NCI-H2196 treated with DMSO at 0.1 percent for 48 hours (cell line): ENCODE data around the gene EXOC6B.

ENCODE experiments used
- DNase-seq: peaks from one replicate; lab custom pipeline; 2025; ENCODE audit not compliant: unreplicated experiment; lab: John Stamatoyannopoulos, UW

The EXOC6B gene

DNA sequence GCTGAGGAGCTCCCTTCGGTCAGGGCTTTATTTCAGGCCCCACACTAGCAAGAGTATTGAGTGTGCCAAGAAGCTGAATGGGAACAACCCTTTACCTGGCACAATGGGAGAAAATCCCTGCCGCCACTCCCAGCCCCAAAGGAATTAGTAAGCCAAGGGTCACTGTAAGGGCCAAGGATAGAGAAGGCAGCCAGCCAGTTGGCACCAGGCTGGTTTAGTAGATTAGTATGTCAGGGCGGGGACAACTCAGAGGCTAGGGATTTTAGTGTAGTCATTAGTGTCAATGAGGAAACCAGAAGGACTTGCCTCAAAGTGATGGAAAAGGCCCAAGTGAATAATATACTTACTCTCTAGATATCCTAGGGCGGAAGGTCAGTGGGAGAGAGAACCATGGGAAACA is 643.3 kb downstream of the EXOC6B start:
- no peak for DNase-seq

DNA sequence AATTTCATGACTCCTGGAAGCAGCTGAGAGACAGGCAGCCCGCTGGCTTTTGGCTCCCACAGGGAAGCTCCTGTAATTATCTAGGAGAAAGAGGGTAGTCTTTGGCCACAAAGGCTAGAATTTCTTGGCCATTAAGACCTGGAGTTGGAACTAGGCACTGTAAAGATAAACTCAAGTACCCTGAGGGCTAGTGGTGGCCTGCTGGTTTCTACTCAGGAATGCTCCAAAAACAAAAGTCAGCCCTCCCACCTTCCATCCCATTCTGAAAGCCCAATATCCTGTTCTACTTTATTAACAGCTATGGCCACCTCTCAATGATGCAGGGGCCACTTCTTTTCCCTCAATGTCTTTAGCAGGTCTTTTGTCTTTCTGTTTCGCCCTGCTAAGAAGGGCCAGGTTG is 644.2 kb downstream of the EXOC6B start:
- DNase-seq = no peak

DNA sequence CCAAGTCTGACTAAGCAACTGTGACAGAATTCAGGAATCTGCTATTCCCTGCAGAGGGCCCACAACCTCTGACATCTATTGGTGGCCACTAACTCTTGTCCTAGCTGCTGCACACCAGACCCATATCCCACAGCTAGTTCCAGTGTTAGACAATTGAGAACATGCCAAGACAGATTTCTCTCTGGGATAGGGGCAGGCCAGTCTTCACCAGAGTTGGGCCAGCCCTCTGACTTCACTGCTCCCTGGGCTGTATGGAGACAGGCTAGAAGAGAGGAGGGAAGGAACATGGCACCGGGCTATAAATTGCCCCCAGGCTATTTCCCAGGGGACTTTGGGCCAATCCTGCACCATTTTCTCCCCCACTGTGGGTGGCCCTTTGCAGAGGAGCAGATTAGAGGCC is 645.5 kb downstream of the EXOC6B start:
- DNase-seq = no peak

DNA sequence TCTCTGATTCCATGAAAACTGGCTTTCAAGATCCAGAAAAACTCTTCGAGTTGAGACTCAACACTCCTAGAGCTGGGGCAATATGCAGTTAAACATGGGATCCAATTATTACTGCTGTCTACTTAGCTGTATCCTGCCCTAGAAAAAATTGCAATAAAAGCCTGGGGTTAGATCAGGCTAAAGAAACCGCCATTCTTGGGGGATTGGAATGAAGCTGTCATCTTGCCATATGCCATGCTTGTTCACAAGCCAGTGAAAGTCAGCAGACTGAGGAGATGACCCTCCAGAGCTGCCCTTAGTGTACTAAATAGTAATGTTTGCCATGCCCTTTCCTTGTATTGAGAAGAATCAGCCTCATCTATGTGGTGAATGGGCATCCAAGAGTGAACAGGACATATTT is 647.3 kb downstream of the EXOC6B start:
- no peak for DNase-seq

DNA sequence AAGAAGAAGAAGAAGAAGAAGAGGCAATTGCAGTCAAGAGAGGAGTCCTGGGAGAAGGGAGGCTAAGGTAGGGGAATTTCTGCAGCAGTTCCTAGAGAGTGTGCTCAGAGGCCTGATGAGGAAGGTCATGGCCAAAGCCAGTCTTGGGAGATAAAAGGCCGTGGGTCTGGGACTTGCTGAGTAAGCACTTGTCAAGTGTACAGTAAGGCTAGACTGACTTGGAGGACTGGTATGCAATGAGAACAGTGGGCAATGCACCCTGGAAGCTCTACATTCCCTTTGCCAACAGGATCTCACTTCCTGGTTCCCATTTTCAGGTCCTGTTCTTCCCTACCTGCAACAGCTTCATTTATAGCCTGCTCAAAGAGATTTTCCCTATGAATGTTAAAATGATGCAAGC is 649.6 kb downstream of the EXOC6B start:
- DNase-seq = no peak

DNA sequence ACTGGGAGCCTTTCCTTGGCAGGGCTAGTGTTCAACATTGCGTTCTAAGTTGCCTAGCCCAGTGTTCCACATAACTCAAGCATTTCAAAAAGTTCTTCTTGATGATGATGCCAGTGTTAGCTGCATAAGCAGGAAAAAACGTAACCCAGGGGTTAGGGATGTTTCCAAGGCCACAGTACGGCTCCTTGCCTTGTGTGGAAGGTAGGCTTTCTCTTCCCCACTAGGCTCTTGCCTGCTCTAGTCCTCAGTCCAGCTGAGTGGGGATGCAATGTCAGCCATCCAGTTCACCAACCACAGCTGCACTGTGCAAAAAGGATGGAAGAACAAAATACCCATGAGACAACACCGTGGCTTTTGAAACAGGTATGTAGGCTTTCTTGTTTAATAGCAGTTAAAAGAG is 650.2 kb downstream of the EXOC6B start:
- no peak for DNase-seq

DNA sequence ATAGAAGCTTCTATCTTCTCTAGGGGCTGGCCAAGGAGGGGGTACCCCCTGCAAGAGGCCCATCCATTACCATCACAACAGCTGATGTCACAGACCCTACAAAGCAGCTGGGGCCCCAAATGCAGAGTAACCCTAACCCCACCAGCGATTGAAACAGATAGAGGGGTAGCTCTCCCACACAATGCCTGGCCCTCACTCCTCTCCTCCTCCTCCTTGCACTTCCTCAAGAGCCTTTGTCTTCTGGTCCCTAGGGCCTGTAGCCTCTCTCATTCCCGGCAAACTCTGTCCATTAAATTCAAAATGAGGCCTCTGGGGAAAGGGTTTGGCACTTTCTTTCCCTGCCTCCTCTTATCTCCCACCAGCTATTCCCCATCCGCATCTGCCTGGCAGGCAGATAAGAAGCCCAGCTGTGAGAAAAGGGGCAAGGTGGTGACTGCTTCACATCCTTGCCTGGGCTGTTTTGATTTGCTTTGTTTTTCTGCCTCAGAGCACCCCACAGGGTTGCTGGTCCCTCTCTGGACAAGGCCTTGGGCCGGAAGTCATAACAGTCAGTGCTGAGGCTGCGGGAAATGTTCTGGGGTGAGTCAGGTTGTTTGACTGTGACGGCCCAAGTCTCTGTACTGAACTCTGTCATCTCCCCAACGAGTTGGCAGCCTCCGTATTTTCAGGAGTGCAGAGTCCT is 652.1 kb downstream of the EXOC6B start:
- DNase-seq = no peak

DNA sequence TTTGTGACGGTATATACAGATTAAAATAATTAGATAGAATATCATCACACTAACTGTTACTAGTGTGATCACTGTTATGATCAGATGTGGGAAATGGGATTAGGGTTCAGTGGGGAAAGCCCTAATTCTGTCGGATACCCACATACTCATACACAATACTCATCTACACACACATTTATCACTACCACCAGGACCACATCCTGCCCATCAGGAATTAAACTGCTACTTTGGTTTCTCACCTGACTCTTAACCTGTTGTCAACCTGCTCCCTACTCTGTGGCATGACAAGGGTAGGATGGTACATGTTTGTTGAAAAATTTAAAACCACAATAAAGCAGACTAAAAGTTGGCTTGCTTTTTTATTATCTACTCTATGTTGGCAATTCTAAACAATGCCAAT is 653.4 kb downstream of the EXOC6B start:
- no peak for DNase-seq

DNA sequence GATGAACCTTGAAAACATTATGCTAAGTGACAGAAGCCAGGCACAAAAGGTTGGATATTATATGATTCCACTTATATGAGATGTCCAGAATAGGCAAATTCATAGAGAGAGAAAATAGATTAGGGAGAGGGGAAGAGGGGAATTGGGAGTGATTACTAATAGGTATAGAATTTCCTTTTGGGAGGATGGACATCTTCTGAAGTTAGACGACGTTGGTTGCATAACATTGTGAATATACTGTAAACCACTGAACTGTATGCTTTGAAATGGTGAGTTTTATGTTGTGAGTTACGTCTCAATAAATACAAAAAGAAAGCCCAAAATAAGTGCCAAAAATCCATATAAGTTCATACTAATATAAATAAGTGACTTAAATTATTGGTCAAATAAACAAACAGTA is 659.6 kb downstream of the EXOC6B start:
- DNase-seq = no peak

DNA sequence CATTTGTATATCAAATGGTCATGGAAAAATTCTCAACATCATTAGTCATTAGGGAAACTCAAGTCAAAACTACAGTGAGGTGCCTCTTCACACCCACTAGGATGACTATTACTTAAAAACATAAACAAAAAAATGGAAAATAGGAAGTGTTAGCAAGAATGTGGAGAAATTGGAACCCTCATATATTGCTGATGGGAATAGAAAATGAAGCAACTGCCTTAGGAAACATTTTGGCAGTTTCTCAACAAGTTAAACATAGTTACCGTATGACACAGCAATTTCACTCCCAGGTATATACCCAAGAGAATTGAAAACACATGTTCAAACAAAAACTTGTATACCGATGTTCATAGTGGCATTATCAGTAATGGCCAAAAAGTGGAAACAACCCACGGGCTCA is 660.0 kb downstream of the EXOC6B start:
- DNase-seq = no peak

DNA sequence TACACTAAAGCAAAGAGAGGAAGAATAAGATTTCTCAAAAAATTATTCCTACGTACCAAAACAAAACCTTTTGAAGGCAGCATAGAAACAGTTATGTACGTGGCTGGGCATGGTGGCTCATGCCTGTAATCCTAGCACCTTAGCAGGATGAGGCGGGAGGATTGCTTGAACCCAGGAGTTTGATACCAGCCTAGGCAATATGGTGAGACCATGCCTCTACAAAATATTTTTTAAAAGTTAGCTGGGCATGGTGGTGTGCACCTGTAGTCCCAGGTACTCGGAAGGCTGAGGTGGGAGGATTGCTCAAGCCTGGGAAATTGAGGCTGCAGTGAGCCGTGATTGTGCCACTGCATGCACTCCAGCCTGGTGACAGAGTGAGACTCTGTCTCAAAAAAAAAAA is 663.3 kb downstream of the EXOC6B start:
- no peak for DNase-seq

DNA sequence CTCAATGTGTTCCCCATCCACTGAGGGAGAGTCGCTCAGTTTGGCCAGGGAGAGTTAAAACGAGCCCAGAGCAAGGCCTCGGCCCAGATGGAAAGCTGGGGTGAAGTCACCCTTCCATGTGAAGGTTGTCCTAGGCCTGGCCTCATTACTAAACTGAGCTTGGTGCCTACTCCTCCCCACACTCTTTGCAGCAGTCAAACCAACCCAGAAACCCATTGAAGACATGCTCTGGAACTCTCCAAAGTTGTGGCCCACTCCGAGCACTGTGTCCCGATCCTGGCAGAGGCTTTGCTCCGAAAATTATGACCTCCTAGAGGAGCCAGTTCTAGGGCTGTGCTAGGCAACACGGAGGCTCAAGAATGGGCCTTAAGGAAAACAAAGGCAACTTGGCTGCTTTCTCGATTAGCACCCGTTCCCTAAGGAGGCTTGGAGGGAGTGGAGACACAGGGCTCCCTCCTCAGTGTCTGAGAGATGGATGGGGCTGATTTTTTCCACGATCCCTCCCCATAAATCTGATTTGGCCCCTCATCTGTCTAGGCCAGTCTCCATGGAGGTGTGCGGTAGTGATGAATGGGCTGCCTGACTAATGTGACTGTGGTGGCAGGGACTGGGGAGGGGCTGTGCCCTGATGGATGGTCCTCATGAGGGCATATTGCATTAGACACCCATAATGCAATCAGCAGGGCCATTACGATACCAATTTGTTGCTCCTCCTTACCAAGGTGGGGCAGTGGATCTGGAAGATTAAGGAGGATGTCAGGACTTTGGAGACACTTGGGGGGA is 666.4 kb downstream of the EXOC6B start:
- DNase-seq = no peak

DNA sequence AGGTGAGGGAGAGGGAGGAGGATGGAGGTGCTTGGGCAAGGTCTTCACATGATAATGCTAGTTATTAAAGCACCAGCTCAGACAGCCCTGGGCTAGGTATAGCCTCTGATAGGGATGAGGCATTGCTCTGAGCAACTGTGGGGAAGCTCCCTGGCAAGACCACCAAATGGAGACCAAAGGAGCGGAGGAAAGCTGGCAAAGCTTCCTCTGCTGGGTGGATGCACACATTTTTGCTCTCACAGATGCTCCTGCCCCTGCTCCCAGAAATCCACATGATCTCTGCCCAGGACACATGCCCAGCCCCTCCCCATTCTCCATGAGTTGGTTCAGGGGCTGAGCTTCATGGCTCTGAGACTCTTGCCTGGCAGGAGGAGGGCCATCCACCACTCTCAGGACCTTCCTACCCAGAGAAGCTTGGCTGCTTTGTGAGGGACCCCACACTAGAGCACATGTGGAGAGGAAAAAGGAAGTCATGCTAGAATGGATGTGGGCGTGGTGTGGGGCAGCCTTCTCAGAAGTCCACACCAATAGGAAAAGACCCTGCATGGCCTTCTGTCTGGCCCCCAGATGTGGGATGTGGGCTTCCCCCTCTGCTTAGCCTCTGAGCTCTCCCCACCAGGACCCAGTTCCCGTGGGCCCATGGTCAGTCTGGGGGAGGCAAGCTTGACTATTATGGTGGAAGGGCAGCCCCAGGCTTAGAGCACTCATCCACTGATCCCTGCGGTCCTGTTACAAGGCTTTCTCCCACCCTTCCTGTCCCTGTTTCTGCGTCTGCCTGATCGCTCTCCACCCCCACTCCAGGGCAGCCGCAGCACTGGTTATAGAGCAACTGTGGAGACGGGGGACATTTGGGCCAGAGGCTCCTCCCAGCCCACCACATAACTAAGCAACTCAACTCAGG is 667.7 kb downstream of the EXOC6B start:
- DNase-seq = no peak

DNA sequence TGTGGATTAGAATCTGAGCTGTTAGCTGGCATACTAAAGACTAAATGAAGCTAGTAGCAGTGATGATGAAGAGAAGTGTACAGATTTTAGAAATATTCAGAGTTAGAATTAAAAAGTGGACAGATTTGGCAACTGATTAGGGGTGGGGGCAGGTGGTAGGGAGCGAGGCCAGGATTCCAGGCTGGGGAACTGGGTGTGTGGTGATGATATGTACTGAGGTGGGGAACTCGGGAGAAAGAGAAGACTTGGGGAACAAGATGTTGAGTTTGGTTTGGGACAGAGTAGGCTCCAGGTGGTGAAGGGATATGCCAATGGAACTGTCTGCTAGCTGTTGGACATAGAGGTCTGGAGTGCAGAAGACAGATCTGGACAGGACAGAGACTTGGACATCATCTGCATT is 669.0 kb downstream of the EXOC6B start:
- no peak for DNase-seq

DNA sequence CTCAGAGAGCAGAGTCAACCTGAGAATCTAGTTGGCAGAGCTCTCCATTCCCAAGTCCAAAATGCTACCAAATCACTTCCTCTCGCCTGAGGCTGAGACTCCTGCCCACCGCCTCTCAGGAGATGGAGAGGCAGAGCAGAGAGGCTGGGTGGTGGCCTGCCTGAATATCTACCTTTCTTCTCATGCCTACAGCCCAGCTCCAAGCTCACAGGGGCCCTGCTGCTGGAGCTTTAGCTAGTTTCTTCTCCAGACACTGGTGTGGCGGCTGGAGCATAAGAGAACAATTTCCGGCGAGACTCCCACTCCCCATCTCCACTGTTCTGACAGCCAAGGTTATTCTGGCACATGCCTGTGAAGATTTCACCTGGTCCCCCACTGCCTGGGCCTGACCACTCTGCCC is 670.1 kb downstream of the EXOC6B start:
- no peak for DNase-seq

DNA sequence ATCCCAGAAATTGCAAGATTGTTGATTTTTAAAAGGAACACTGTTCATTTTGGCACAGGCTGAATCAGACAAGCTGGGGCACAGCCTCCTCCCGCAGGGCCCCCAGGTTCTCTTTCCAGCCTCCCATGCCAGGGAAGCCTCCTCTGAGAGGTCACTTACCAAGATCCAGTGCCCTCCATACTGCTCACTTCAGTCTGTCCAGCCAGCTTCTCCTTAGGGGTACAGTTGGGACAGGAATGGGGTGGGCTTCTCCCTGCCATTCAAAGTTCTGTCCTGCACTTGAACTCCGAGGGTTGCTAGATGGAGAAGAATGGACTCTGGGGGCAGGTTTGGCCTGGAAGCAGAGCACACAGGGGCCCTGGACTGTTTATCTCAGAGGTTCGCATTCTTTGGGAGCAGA is 670.7 kb downstream of the EXOC6B start:
- DNase-seq = no peak

DNA sequence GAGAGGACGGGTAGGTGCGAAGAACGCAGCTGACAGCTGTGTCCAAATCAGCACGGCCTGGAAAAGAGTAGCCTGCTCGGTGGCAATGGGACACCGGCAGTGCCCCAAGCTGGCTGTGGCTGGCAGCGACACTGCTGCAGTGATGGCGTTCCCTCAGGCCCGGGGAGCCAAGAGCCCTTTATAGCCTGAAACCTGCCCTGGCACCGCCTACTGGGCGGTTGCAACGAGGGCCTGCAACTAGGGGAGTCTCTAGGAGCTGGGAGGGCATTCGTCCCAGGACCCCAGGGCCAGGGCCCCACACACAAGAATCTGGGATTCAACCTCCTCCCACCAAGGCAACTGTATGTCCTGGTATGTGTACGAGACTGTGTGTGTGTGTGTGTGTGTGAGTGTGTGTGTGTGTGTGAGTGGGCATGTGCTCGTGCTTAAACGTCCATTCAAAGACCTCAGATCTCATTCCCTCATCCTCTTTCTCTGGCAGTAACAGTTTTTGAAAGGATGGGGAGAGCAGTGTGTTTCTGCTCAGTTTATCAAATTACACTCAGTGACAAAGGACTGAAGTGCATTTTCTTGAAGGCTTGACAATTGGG is 671.4 kb downstream of the EXOC6B start:
- no peak for DNase-seq

DNA sequence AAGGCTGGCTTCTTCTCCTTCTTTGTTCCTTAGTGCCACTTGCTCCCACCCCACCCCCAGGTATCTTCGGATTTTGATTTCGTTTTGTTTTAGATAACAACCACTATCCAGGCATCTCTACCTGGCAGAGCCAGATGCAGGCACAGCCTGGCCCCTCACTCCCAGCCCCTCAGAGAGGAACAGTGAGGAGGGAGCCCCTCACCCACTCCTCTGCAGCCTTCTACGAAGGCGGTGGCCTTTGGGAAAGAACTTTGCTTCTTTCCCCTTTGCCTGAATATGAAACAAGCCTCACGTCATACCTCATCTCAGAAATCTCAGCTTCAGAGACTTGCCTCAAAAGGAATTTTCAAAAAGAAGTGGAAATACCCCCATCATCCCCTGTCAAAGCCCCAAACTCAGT is 671.9 kb downstream of the EXOC6B start:
- DNase-seq = no peak

DNA sequence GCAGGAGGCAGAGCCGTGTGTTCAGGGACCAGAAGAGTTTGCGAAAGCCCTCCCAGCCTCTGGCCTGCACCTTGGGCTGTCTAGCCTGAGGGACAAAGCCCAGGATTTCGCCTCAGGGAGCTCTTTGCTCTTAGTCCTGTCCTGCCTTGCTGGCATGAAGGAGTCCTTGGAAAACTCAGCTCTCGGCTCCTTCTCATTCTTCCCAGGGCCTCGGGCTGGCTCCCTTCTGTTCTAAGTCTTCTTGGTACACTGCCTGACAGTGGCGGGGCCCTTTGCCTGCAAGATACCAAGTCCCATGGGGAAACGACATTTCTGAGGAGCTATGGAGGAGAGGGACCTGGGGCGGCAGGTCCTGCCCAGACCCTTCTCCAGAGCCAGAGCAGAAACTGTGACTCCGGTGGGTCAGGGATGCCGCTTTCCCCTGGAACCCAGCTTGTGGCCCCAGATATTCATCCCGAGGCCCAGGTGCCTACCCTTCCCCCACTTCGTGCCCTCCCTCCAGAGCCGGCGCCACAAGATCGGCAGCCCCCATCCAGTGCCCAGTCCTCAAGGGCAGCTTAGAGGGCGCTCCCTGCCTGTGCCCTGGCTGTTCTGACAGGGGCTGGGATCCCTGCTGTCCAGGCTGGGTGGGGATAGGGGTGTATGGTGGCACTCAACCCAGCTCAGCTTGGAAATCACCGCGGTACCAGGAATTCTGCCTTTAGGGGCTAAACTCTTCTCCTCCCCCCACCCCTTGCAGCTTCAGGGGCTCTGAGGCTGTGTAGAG is 672.6 kb downstream of the EXOC6B start:
- DNase-seq = no peak

DNA sequence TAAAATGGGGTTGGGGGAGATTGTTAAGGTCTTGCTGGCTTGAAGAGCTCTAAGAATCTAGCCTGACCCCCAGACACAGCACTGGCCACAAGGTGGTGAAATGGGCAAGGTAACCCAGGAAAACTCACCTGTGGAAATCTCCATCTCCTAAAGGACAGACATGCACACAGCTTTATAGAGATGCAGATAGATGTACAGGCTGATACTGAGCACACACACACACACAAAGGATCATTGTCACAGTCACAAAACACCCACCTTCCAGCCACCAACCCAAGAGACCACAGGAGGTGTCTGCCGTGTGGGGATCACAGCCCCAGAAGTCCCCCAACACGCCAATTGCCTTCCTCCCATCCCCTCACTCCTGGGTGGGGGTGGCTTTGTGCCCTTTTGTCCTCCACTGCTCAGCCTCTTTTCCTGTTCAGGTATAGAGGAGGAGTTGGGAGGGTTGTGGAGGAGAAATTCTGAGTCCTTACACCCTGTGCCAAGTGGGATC is 674.9 kb downstream of the EXOC6B start:
- no peak for DNase-seq
